Endothelial cell of hepatic sinusoid (primary cell): Measurements from ENCODE around the gene BACE1-AS.
"Not testable (repeated sequence)": the region's sequence is repeated elsewhere in the genome, so short reads cannot be mapped to it uniquely, and the experiment has no call there.

ENCODE experiments used
- in situ Hi-C: cut with HindIII; loops from 2 replicates; pipeline ENCODE4 v1.10.0; 2017; ENCODE audit warnings: low sequenced_read_pairs

The BACE1-AS gene

DNA sequence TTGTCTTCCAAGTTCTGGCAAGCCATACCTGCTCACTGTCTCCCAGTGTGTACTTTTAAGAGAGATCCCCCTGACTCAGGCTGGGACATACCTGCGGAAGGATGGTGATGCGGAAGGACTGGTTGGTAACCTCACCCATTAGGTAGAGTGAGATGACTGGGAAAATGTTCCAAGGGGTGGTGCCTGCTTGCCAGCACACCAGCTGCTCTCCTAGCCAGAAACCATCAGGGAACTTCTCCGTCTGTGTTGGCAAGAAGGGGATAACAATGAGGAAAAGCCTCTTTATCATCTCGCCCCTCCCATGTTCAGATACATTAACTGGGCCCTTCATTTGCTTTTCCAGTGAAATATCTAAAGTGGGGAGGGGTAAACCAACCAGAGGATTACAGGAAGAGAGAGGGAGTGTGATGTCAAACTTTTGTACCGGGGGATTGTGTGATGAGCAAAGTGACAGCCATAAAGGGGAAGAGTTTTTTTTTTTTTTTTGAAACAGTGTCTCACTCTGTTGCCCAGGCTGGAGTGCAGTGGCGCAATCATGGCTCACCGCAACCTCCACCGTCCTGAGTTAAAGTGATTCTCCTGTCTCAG lies at the start of gene BACE1-AS:
TSS of gene BACE1-AS (plus strand) at position 538 of the 588 bp plus-strand sequence.
- in situ Hi-C loops: no loop called here

DNA sequence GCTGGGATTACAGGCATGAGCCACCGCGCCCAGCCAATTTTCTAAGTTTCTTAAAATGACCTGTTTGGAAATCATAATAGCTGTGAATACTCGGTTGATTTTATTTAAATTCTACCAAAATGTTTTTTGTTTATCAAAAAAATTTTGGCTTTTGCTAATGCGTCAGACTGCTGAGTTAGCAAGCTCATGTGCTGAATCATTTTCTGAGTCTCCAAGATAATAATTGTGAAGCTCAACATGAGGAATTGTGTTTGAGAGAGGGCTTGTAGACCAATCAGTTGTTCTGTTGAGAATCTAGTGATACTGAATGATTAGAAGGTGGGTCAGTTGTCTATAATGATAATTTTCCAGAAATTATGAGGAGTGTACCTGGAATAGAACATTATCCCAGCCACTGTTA lies 42.8 kb upstream of the BACE1-AS start:
- in situ Hi-C loops: no loop called here

DNA sequence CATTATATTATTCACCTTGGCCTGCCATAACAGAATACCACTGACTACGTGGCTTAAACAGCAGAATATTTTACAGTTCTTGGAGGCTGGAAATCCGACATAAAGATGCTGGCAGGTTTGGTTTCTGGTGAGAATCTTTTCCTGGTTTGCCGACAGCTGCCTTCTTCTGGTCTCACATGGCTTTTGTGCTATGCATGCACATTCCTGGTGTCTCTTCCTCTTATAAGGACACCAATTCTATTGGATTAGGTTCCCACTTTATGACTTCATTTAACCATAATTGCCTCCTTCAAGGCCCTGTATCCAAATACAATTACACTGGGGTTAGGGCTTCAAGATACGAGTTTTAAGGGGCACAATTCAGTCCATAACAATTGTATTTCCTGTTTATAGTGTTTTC lies 41.6 kb upstream of the BACE1-AS start:
- in situ Hi-C loops: no loop called here

DNA sequence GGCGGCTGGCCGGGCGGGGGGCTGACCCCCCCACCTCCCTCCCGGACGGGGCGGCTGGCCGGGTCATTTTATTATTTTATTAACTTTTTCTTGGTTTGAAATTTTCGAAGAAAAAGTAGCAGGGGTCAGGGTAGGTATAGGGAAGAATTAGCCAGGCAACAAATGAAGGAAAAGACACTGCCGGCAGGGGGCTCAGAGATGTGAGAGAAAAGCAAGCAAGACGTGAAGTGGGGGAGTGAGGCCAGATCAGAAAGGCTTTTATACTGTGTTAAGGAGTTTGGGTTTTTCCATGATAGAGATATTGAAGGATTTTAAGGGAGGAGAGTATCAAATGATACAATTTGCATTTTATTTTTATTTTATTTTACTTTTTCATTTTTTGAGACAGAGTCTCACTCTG lies 39.6 kb upstream of the BACE1-AS start:
- in situ Hi-C loops: no loop called here

DNA sequence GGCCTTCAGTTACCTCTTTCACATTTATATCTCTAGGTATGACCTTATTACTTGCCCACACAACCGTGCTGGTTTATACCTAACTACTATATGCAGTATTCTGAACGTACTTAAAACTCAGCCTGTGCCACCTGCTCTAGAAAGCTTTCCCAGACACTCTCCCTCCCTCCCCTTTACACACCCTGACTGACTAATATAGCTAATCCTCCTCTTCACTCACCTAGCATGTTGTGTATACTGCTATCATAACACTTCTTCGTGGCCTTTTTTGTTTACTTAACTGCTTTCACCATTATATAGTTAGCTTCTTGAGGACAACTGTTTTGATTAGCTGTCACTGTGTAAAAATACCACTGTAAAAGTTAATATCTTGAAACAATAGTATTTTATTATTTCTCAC lies 35.2 kb upstream of the BACE1-AS start:
- in situ Hi-C loops: no loop called here

DNA sequence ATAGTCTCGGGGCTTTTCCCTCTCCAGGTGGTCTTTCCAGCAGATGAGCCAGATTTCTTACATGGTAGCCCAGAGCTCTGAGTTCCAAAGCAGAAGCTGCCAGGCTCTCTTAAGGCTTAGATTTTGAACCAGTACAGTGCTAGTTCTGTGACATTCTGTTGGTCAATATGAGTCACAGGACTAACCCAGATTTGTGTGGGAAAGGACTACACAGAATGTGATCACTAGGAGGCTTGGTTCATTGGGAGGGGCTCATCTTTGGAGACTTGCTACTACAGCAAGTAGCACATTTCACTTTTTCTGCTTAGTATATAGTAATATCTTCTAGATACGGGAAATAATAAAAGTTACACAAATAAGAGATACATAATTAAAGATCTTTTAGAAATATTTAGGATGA lies 34.6 kb upstream of the BACE1-AS start:
- in situ Hi-C loops: no loop called here

DNA sequence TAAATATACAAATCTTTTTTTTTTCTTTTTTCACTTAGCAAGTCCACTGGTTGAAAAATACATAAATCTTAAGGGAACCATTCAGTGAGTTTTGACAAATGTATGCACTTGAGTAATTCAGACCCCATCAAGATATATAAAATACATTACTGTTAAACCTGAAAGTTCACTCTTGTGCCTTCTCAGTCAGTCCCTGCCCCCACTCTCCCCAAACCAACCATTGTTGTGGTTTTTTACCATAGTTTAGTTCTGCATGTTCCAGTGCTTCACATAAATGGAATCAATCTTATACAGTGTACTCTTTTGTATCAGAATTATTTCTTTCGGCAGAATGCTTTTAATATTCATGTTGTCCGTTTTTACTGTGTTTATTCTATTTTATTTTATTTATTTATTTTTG lies 32.6 kb upstream of the BACE1-AS start:
- in situ Hi-C loops: no loop called here

DNA sequence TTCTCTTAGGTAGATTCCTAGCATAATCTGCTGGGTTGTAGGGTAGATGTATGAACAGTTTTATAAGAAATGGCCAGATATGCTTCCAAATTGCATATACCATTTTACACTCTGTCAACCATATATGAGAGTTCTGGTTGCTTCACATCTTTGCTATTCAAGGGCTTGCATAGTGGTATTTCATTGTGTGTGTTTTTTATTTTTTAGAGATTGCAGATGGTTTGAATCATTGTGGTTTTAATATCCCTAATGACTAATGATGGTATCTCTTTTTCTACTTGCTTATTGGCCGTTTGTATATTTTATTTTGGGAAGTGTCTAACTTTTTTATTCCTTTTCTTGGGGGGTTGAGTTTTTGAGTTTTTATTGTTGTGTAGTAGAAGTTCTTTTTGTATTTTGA lies 31.7 kb upstream of the BACE1-AS start:
- in situ Hi-C loops: no loop called here

DNA sequence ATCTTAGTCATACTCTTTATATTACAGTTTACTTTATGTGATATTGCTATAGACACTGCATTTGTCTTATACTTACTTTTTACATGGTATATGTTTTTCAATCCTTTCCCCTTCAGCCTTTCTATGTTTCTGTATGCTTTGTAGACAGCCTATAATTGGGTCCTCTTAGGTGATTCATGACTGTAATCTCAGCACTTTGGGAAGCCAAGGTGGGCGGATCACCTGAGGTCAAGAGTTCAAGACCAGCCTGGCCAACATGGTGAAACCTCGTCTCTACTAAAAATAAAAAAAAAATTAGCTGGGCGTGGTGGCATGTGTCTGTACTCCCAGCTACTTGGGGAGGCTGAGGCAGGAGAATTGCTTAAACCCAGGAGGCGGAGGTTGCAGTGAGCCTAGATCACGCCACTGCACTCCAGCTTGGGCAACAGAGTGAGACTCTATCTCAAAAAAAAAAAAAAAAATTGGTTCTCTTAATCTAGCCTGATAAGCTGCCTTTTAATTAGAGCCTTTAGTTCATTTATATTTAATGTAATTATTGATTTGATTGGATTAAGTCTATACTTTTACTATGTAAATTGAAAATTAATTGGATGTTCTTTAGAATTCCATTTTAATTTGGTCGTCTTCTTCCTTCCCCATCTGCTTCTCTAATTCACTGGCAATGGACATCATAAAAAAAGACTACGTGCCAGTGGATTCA lies 26.4 kb upstream of the BACE1-AS start:
- in situ Hi-C loops: not testable (repeated sequence)

DNA sequence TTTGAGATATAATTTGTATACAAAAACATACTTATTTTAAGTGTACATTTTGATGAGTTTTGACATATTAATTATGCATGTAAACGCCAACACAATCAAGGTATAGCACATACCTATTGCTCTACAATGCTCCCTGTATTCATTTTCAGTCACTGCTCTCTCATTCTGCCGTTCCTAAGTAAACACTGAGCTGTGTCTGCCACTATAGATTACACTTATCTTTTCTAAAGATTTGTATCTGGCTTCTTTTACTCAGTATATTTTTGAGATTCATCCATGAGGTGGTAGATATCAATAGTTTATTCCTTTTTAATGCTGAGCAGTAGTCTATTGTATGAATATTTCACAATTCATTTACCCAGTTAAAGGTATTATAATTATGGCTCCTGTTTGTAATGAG lies 25.4 kb upstream of the BACE1-AS start:
- in situ Hi-C loops: no loop called here

DNA sequence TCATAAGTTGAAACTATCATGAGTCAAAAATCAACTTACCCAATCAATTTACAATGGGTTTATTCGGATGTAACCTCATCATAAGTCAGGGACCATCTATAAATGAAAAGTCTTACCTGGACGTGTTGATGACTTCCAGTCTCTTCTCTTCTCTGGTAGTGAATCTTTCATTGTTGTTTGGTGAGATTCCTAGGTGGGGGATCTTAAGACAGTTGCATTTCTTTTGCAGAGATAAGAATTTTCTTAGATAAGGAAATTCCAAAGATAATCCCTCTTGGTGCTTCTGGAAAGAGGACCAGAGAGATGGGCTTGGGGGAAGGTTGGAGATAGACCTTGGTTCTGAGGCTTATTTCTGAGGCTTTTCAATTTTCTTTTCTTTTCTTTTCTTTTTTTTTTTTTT lies 21.3 kb upstream of the BACE1-AS start:
- in situ Hi-C loops: no loop called here

DNA sequence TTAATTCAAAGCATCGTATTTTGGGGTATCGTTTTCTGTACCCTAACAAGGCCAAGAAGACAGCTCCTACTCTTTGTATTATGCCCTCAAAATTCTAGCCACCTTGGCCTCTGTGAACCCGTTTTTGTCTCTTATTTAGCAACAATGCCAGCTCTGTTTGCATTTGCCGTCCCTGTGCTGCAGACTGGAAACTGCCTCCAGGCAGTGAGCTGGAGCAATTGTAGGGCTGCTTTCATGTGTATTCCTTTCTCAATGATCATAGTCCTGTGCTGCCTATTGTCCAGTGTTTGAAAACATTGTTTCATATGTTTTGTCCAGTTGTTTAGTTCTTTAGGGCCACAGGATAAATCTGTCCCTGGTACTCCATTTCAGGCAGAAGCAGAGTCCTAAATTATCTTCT lies 19.9 kb upstream of the BACE1-AS start:
- in situ Hi-C loops: no loop called here

DNA sequence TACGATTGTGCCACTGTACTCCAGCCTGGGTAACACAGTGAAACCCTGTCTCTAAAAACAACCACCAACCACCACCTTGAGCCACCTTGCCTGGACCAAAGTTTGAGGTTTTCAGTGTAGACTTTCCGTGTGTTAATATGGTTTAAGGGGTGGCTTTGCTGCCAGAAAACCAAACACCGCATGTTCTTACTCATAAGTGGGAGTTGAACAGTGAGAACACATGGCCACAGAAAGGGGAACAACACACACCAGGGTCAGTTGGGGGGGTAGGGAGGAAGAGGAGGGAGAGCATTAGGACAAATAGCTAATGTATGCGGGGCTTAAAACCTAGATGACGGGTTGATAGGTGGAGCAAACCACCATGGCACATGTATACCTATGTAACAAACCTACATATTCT lies 19.0 kb upstream of the BACE1-AS start:
- in situ Hi-C loops: not testable (repeated sequence)

DNA sequence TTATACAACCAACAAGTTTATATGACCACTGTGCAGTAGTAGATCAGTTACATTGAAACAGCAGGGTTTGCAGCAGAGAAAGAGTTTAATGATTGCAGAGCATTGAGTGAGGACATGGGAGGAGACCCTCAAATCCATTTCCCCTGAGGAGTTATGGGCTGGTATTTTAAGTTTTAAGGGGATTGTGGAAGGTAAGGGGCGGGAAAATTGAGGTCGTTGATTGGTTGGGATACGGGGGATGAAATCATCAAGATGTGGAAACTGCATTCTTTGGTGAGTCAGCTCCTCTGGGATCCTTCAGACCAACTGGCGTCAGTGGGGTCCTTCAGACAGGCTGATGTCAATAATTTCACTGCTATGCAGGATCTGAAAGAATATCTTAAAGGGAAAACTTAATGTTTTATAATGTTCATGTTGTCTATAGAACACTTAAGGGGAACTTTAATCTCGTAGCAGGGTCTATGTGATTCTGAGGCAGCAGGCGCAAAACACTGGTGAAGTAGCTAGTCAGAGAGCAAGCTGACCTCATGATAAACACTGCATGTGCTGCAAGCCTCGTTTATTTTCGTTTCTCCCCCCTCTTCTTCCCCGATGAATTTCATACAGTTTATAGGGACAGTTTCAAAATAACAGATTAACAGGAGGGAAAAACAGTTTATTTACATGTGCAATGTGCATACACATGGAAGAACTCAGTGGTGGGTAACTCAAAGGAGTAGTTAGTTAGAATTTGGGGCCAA lies 17.4 kb upstream of the BACE1-AS start:
- in situ Hi-C loops: no loop called here

DNA sequence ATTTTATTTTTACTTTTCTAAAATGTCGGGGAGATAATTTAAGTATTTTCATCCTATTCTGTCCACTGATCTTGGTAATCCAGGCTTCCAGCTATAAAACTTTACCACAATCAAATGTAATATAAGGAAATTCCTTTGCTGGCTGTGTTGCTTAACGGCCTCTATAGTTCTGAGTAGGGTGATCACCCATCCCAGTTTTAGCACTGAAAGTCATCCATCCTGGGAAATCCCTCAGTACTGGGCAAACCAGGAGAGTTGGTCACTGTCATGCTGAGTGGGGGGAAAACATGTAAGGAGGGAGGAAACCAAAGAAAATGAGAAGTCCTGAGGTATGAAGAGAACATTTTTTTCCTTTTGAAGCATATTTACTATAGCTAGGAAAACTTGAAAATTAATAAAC lies 12.8 kb upstream of the BACE1-AS start:
- in situ Hi-C loops: no loop called here

DNA sequence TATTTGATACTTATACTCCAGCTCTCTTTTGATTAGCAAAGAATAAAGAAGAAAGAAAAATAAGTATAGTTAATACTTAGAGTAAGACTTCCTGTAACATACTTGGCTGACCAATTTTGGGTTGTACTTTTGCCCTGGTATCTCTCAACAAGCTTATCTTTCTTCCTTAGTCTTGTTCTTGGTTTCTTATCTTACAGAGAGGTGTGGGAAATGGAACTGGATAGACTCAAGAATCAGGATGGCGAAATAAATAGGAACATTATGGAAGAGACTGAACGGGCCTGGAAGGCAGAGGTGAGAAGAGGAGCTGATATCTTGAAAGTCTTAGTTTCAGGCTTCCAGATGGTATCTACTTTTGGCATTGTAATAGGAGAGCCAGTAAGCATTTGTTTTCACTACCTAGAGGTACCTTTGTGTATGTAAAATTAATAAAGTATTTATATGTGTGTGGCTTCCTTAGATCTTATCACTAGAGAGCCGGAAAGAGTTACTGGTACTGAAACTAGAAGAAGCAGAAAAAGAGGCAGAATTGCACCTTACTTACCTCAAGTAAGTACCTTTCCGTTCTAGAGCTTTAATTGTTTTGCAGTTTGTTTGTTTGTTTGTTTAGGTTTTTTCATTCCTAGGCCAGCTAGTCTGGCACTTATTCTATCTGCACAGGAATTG lies 11.3 kb upstream of the BACE1-AS start:
- in situ Hi-C loops: no loop called here

DNA sequence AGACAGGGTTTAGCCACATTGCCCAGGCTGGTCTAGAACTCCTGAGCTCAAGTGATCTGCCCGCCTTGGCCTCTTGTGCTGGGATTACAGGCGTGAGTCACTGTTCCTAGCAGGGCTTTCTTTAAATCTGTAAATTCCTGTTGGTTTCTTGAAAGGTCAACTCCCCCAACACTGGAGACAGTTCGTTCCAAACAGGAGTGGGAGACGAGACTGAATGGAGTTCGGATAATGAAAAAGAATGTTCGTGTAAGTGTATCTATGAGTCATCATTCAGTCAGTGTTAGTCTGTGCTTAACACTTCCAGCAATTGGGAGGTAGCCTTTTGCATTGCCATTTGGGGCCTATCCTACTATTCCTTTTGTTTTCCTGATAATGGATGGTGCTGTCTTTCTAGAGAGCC lies 10.0 kb upstream of the BACE1-AS start:
- in situ Hi-C loops: no loop called here

DNA sequence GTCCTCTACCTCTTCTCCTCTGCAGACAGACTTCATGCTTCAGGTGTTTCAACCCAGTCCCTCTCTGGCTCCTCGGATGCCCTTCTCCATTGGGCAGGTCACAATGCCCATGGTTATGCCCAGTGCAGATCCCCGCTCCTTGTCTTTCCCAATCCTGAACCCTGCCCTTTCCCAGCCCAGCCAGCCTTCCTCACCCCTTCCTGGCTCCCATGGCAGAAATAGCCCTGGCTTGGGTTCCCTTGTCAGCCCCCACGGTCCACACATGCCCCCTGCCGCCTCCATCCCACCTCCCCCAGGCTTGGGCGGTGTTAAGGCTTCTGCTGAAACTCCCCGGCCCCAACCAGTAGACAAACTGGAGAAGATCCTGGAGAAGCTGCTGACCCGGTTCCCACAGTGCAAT lies 9.3 kb upstream of the BACE1-AS start:
- in situ Hi-C loops: no loop called here

DNA sequence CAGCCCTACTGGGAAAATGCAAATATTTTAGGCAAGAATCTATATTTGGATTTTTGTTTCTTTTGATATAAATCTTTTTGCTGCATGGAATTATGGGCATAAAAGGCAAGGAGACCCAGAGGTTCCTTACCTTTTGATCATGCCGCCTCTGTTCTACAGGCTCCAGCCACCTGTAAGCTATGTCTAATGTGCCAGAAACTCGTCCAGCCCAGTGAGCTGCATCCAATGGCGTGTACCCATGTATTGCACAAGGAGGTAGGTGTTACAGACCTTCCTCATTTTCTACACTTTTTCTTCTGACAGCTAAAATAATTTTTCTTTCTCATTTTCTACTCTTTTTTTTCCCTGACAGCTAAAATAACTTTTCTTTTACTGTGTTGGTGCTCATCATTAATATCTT lies 8.2 kb upstream of the BACE1-AS start:
- in situ Hi-C loops: no loop called here

DNA sequence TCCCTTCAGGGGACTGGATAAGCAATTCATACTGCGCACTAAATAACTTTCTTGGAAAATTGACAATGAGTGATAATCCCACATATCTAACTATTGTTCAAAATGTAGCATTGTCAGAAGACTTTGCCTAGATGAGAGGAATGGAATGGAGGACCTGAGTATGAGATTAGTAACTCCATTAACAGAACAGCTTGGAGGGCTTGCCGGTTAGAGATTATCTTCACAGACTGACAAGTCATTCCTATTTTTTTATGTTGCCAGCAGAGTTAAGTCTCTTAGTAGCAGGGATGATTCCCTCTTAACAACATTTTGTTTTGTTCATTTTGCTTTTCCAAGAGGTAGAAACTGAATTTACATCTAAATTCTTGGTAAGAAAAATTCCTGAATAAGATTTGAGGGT lies 7.1 kb upstream of the BACE1-AS start:
- in situ Hi-C loops: no loop called here

DNA sequence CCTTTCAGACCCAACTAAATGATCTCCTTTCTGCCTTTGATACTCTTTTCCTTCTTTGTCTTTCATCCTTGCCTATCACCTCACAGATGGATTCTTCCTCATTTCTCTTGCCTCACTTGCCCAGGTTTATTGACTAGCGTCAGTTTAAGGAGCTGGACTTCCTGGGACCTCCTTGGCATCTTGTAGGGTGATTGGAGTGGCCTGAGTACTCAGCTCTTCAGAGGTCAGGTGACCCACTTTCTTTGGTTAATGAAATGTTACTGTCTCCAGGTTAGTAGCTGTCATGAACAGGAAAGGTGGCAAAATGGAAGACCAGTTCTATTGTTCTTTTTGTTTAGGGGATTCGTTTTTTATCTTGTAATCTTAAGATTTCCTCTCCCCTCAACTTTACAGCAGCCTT lies 4.6 kb upstream of the BACE1-AS start:
- in situ Hi-C loops: loop anchor here (5.0 kb wide), 1 partner anchor 44 kb away; no protein-coding TSS in a partner anchor

DNA sequence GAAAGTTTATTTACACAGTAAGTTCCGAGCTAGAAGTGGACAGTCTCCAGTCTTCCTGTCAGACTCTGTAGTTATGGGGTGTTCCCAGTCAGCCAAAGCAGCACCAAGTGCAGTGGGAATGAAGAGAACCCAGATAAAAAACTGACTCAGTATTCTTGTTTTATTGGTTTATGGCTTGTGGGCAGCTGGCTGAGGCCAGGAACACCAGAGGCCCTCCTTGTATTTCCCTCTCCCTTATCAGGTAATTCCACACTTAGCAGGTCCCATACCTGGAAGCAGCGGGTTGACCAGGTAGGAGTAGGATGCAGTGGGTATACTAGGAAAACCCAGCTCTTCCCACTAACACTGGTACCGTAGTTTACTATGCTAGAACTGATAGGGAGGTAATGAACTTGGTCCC lies 3.5 kb upstream of the BACE1-AS start:
- in situ Hi-C loops: loop anchor here (5.0 kb wide), 1 partner anchor 45 kb away; no protein-coding TSS in a partner anchor
